Testis (tissue), 2 donors: Measurements from ENCODE around the gene WDR13.

Experiments
- CTCF ChIP-seq, 3 experiments: fragments of 450-650 bp in 2 of 3; fragments of 200-600 bp in 1 of 3; sonication (generic) in 1 of 3; IDR thresholded peaks; one replicate each; pipeline ENCODE4 v1.5.1; 2016 to 2019; ENCODE audit warnings: antibody characterized with exemption in 3 of 3, mild to moderate bottlenecking in 2 of 3, moderate library complexity in 1 of 3
- POLR2A ChIP-seq: fragments of 450-650 bp; IDR thresholded peaks from one replicate; pipeline ENCODE4 v1.6.1; 2017; ENCODE audit warnings: antibody characterized with exemption, mild to moderate bottlenecking, moderate library complexity

DNA sequence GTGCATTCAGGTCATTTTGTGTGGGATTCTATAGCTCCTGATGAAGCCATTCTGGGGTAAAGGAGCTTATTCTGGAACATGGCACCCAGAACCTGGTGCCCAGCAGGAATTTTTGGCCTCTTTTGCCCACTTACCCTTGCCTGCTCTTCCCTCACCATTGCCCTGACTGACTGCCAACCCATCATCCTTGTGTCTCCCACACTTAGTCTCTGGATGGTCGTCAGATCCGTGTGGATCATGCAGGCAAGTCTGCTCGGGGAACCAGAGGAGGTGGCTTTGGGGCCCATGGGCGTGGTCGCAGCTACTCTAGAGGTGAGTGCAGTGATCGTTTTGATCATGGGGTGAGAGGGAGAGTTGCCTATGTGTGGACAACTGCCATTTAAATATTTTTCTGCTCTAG is 21.2 kb upstream of the WDR13 start:
- TF ChIP-seq CTCF (IDR thresholded peaks at IDR 0.05), result no peak
- TF ChIP-seq POLR2A, result no peak
